ENCODE measurements around the gene EXOC2.

GRCh38 chr6:686497-686896 is 6.4 kb downstream of the EXOC2 start:
- TF ChIP-seq NFIC (IDR thresholded peaks at IDR 0.05; ENCODE audit: low read length) (no peak), MXI1 (IDR thresholded peaks at IDR 0.05; ENCODE audit: borderline replicate concordance, low read depth, low read length) (no peak), RNF2 (conservative IDR thresholded peaks at IDR 0.05; ENCODE audit: low read depth) (no peak), CTCF (CRISPR knock-in tag; IDR thresholded peaks at IDR 0.05) (peak; percentile 61), SMARCC2 (IDR thresholded peaks at IDR 0.05) (no peak), POLR2A (IDR thresholded peaks at IDR 0.05; ENCODE audit: insufficient read depth in 1 of 2, low read depth in 2 of 2, low read length in 2 of 2) (no peak), EZH2 (conservative IDR thresholded peaks at IDR 0.05; ENCODE audit: low read depth, low read length) (no peak)

Measured in HepG2 (cell line).